DND-41 (cell line): ENCODE data around the gene JMJD8.

Experiments
- EZH2 ChIP-seq: IDR thresholded peaks from 3 replicates; pipeline ENCODE4 v1.6.1; 2012; ENCODE audit warnings: borderline replicate concordance, low read depth, mild to moderate bottlenecking, moderate library complexity, low read length, inconsistent platforms; ENCODE audit not compliant: severe bottlenecking
- TF ChIP-seq, protein P1 (sequence below): IDR thresholded peaks from 2 replicates; pipeline ENCODE4 v1.5.1; 2012; ENCODE audit warnings: borderline replicate concordance, low read length, moderate library complexity, mild to moderate bottlenecking; ENCODE audit not compliant: poor library complexity, severe bottlenecking; ENCODE audit errors: extremely low read depth

- TF ChIP-seq, protein P1, sequence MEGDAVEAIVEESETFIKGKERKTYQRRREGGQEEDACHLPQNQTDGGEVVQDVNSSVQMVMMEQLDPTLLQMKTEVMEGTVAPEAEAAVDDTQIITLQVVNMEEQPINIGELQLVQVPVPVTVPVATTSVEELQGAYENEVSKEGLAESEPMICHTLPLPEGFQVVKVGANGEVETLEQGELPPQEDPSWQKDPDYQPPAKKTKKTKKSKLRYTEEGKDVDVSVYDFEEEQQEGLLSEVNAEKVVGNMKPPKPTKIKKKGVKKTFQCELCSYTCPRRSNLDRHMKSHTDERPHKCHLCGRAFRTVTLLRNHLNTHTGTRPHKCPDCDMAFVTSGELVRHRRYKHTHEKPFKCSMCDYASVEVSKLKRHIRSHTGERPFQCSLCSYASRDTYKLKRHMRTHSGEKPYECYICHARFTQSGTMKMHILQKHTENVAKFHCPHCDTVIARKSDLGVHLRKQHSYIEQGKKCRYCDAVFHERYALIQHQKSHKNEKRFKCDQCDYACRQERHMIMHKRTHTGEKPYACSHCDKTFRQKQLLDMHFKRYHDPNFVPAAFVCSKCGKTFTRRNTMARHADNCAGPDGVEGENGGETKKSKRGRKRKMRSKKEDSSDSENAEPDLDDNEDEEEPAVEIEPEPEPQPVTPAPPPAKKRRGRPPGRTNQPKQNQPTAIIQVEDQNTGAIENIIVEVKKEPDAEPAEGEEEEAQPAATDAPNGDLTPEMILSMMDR = no peak
- no peak for TF ChIP-seq EZH2
Observed at GRCh38 chr16:666572-666971, 17.6 kb downstream of the JMJD8 start.
